Stimulated activated CD4-positive, alpha-beta T cell treated with anti-CD3 and anti-CD28 coated beads, Interleukin-1b, Interleukin-23, amount 100 ng/mL, for 24 hours (primary cell): ENCODE data around the gene AFG3L2.
"Not testable (repeated sequence)": the region's sequence is repeated elsewhere in the genome, so short reads cannot be mapped to it uniquely, and the experiment has no call there.

Experiments
- DNase-seq, 4 experiments: peaks; one replicate each; pipeline ENCODE4 v3.0.0-alpha.2; 2020; ENCODE audit warnings: low read depth in 4 of 4, low spot score in 1 of 4

Gene AFG3L2

GRCh38 chr18:12397793-12398192 is 20.8 kb upstream of the AFG3L2 start:
- no peak for DNase-seq

GRCh38 chr18:12397254-12397653 is 20.2 kb upstream of the AFG3L2 start:
- DNase-seq, result no peak

- no peak for DNase-seq
These were observed 17.4 kb upstream of the AFG3L2 start for GRCh38 chr18:12394428-12394827.

GRCh38 chr18:12393998-12394397 is 17.0 kb upstream of the AFG3L2 start:
- no peak for DNase-seq

GRCh38 chr18:12393510-12393909 is 16.5 kb upstream of the AFG3L2 start:
- no peak for DNase-seq

- no peak for DNase-seq
These were observed 14.6 kb upstream of the AFG3L2 start for GRCh38 chr18:12391487-12392165.

GRCh38 chr18:12388442-12388841 is 11.4 kb upstream of the AFG3L2 start:
- DNase-seq, result no peak

GRCh38 chr18:12384261-12384660 is 7.2 kb upstream of the AFG3L2 start:
- no peak for DNase-seq

- DNase-seq, result not testable (repeated sequence)
These were observed 6.7 kb upstream of the AFG3L2 start for GRCh38 chr18:12383759-12384158.

GRCh38 chr18:12382221-12382814 is 5.3 kb upstream of the AFG3L2 start:
- not testable (repeated sequence) for DNase-seq

- not testable (repeated sequence) for DNase-seq
These were observed 1.2 kb upstream of the AFG3L2 start for GRCh38 chr18:12378198-12378558.

GRCh38 chr18:12377556-12378197 is 650 bp upstream of the AFG3L2 start:
- DNase-seq, result no peak

- peak in 1 of 4 experiments; percentile 13 for DNase-seq
These were observed 833 bp downstream of the AFG3L2 start for GRCh38 chr18:12376034-12376753.

- DNase-seq, result no peak
These were observed 2.6 kb downstream of the AFG3L2 start for GRCh38 chr18:12374401-12374800.

GRCh38 chr18:12373771-12374116 is 3.3 kb downstream of the AFG3L2 start:
- DNase-seq, result no peak

- DNase-seq, result no peak
These were observed 3.8 kb downstream of the AFG3L2 start for GRCh38 chr18:12373116-12373770.

- no peak for DNase-seq
These were observed 4.6 kb downstream of the AFG3L2 start for GRCh38 chr18:12372406-12372805.

GRCh38 chr18:12371590-12371989 is 5.4 kb downstream of the AFG3L2 start:
- no peak for DNase-seq

GRCh38 chr18:12369211-12369610 is 7.8 kb downstream of the AFG3L2 start:
- no peak for DNase-seq

- DNase-seq, result no peak
These were observed 10.2 kb downstream of the AFG3L2 start for GRCh38 chr18:12366784-12367183.

- no peak for DNase-seq
These were observed 10.6 kb downstream of the AFG3L2 start for GRCh38 chr18:12366379-12366778.
